ENCODE data around the gene BBS1. TPM values are rescaled to one million over a fixed set of nuclear protein-coding genes. Genes with fewer than 3 reads are reported as not detected.

BBS1 gene
- total RNA-seq, 1 experiment from 2014 or later: 28.4 TPM

- ChIA-PET POLR2A (ENCODE audit: unreplicated experiment) (no interaction called here), CTCF (no interaction called here)
- no peaks in the 10 kb centered on the region for H3K9me2 ChIP-seq (replicated peaks; ENCODE audit: low read length)
- no peak overlapping the region for H3K9ac ChIP-seq (ENCODE audit: low read length)
- H3K79me2 ChIP-seq (ENCODE audit: low read length): no peaks in the 10 kb centered on the region
- no peak overlapping the region for H3K4me3 ChIP-seq (ENCODE audit: low read length)
- intact Hi-C loops (cut with micrococcal nuclease): no loop called here
- no peak overlapping the region for H2AFZ ChIP-seq (ENCODE audit: low read length)
- no peaks in the 10 kb centered on the region for H3K27me3 ChIP-seq (ENCODE audit: low read length)
- H3K4me1 ChIP-seq (ENCODE audit: insufficient read depth, low read length): no peaks in the 10 kb centered on the region
- no peaks in the 10 kb centered on the region for H3K9me3 ChIP-seq (ENCODE audit: low read length)
- BruUV-seq (replicated peaks): no TSS peak
- no peaks in the 10 kb centered on the region for H3F3A ChIP-seq (ENCODE audit: low read length, unreplicated experiment)
- DNase-seq (no peak), ATAC-seq (no peak)
- no peak overlapping the region for H3K4me2 ChIP-seq (ENCODE audit: low read length)
- TF ChIP-seq EZH2 (IDR thresholded peaks at IDR 0.05; ENCODE audit: low read length, unreplicated experiment) (no peak), CTCF (conservative IDR thresholded peaks at IDR 0.05; ENCODE audit: low read depth, low read length) (no peak), EZH2phosphoT487 (IDR thresholded peaks at IDR 0.05; ENCODE audit: borderline replicate concordance, low read length) (no peak)
- H3K36me3 ChIP-seq (ENCODE audit: low read depth, low read length): no peaks in the 10 kb centered on the region
- no peak overlapping the region for H3K27ac ChIP-seq (ENCODE audit: low read length)
- no peaks in the 10 kb centered on the region for H4K20me1 ChIP-seq (ENCODE audit: low read length)
These were observed 49.6 kb downstream of the BBS1 start for GRCh38 chr11:66559866-66560676.

GRCh38 chr11:66561178-66561974 lies 50.9 kb downstream of the BBS1 start:
- TF ChIP-seq EZH2 (IDR thresholded peaks at IDR 0.05; ENCODE audit: low read length, unreplicated experiment) (no peak), EZH2phosphoT487 (IDR thresholded peaks at IDR 0.05; ENCODE audit: borderline replicate concordance, low read length) (no peak), CTCF (conservative IDR thresholded peaks at IDR 0.05; ENCODE audit: low read depth, low read length) (no peak)
- H3K27ac ChIP-seq (ENCODE audit: low read length): no peak overlapping the region
- no peak overlapping the region for H3K4me2 ChIP-seq (ENCODE audit: low read length)
- no TSS peak for BruUV-seq (replicated peaks)
- DNase-seq (no peak), ATAC-seq (no peak)
- no peak overlapping the region for H3K4me3 ChIP-seq (ENCODE audit: low read length)
- ChIA-PET CTCF (interaction anchor here (0.7 kb wide), 1 partner anchor 133 kb away, joined by 3 read pairs; no protein-coding TSS in a partner anchor), POLR2A (ENCODE audit: unreplicated experiment) (no interaction called here)
- H3K9me2 ChIP-seq (replicated peaks; ENCODE audit: low read length): no peaks in the 10 kb centered on the region
- no peaks in the 10 kb centered on the region for H3K36me3 ChIP-seq (ENCODE audit: low read depth, low read length)
- no peaks in the 10 kb centered on the region for H4K20me1 ChIP-seq (ENCODE audit: low read length)
- no peaks in the 10 kb centered on the region for H3K9me3 ChIP-seq (ENCODE audit: low read length)
- no peaks in the 10 kb centered on the region for H3F3A ChIP-seq (ENCODE audit: low read length, unreplicated experiment)
- H3K79me2 ChIP-seq (ENCODE audit: low read length): no peaks in the 10 kb centered on the region
- H3K27me3 ChIP-seq (ENCODE audit: low read length): no peaks in the 10 kb centered on the region
- no peaks in the 10 kb centered on the region for H3K4me1 ChIP-seq (ENCODE audit: insufficient read depth, low read length)
- H2AFZ ChIP-seq (ENCODE audit: low read length): no peak overlapping the region
- H3K9ac ChIP-seq (ENCODE audit: low read length): no peak overlapping the region
- intact Hi-C loops (cut with micrococcal nuclease): no loop called here

GRCh38 chr11:66561975-66562248 lies 51.5 kb downstream of the BBS1 start:
- no TSS peak for BruUV-seq (replicated peaks)
- H3K9ac ChIP-seq (ENCODE audit: low read length): no peak overlapping the region
- ATAC-seq: no peak
- intact Hi-C loops (cut with micrococcal nuclease): no loop called here
- TF ChIP-seq CTCF (conservative IDR thresholded peaks at IDR 0.05; ENCODE audit: low read depth, low read length) (no peak), EZH2 (IDR thresholded peaks at IDR 0.05; ENCODE audit: low read length, unreplicated experiment) (no peak), EZH2phosphoT487 (IDR thresholded peaks at IDR 0.05; ENCODE audit: borderline replicate concordance, low read length) (no peak)
- no peaks in the 10 kb centered on the region for H3K36me3 ChIP-seq (ENCODE audit: low read depth, low read length)
- ChIA-PET CTCF (no interaction called here), POLR2A (ENCODE audit: unreplicated experiment) (no interaction called here)
- DNase-seq: no peak
- H3K4me2 ChIP-seq (ENCODE audit: low read length): no peak overlapping the region
- no peaks in the 10 kb centered on the region for H3F3A ChIP-seq (ENCODE audit: low read length, unreplicated experiment)
- no peaks in the 10 kb centered on the region for H3K27me3 ChIP-seq (ENCODE audit: low read length)
- H3K9me3 ChIP-seq (ENCODE audit: low read length): no peaks in the 10 kb centered on the region
- no peak overlapping the region for H2AFZ ChIP-seq (ENCODE audit: low read length)
- no peak overlapping the region for H3K27ac ChIP-seq (ENCODE audit: low read length)
- H3K4me3 ChIP-seq (ENCODE audit: low read length): no peak overlapping the region
- H3K4me1 ChIP-seq (ENCODE audit: insufficient read depth, low read length): no peaks in the 10 kb centered on the region
- H3K9me2 ChIP-seq (replicated peaks; ENCODE audit: low read length): no peaks in the 10 kb centered on the region
- H4K20me1 ChIP-seq (ENCODE audit: low read length): no peaks in the 10 kb centered on the region
- no peaks in the 10 kb centered on the region for H3K79me2 ChIP-seq (ENCODE audit: low read length)

All from PC-3 (cell line).